ENCODE measurements around the gene MBP.
"Not testable (repeated sequence)": the region's sequence is repeated elsewhere in the genome, so short reads cannot be mapped to it uniquely, and the experiment has no call there.

Gene MBP

GRCh38 chr18:77020561-77020960 is 112.0 kb downstream of the MBP start:
- POLR2A ChIA-PET = no interaction called here
- 93% methylated on average over 9 of the region's 11 CpGs for WGBS (ENCODE audit: insufficient coverage)

GRCh38 chr18:77019641-77020040 is 112.9 kb downstream of the MBP start:
- H3K9me3 ChIP-seq (ENCODE audit: control extremely low read depth in 1 of 5, control insufficient read depth in 4 of 5, insufficient read depth in 2 of 5, low read depth in 1 of 5, low read length in 4 of 5) = no peaks in the 10 kb centered on the region
- ChIA-PET CTCF (no interaction called here), POLR2A (no interaction called here)
- peaks cover 0 to 4% (median 0%) of the 10 kb centered on the region in 4 experiments for H3K4me1 ChIP-seq (ENCODE audit: control extremely low read depth in 1 of 4, control insufficient read depth in 4 of 4, insufficient read depth in 4 of 4, low read length in 3 of 4)
- peaks cover 13 to 68% (median 42%) of the 10 kb centered on the region in 4 experiments for H3K36me3 ChIP-seq (ENCODE audit: control insufficient read depth in 4 of 4, insufficient read depth in 4 of 4, low read length in 3 of 4)
- no peaks in the 10 kb centered on the region for H3K27me3 ChIP-seq (replicated peaks in 2 of 5; ENCODE audit: control insufficient read depth in 4 of 5, insufficient read depth in 5 of 5, low read length in 4 of 5)
- H3K4me3 ChIP-seq (ENCODE audit: control insufficient read depth in 1 of 7, extremely low read depth in 1 of 7, insufficient read depth in 4 of 7, low read depth in 2 of 7, low read length in 6 of 7) = no peak overlapping the region
- WGBS (ENCODE audit: insufficient coverage) = 100% methylated on average over 5 of the region's 9 CpGs
- H3K27ac ChIP-seq (ENCODE audit: insufficient read depth in 1 of 2, low read depth in 1 of 2, low read length in 2 of 2, poor library complexity in 1 of 2, severe bottlenecking in 2 of 2) = no peak overlapping the region
- DNase-seq = no peak

More at GRCh38 chr18:77020561-77020960, 112.0 kb downstream of the MBP start:
- Histone ChIP-seq H3K9me3 (ENCODE audit: control extremely low read depth in 1 of 5, control insufficient read depth in 4 of 5, insufficient read depth in 2 of 5, low read depth in 1 of 5, low read length in 4 of 5) (no peaks in the 10 kb centered on the region), H3K27ac (ENCODE audit: insufficient read depth in 1 of 2, low read depth in 1 of 2, low read length in 2 of 2, poor library complexity in 1 of 2, severe bottlenecking in 2 of 2) (no peak overlapping the region), H3K36me3 (ENCODE audit: control insufficient read depth in 4 of 4, insufficient read depth in 4 of 4, low read length in 3 of 4) (peaks cover 9 to 70% (median 39%) of the 10 kb centered on the region in 4 experiments), H3K27me3 (replicated peaks in 2 of 5; ENCODE audit: control insufficient read depth in 4 of 5, insufficient read depth in 5 of 5, low read length in 4 of 5) (no peaks in the 10 kb centered on the region), H3K4me1 (ENCODE audit: control extremely low read depth in 1 of 4, control insufficient read depth in 4 of 4, insufficient read depth in 4 of 4, low read length in 3 of 4) (peaks cover 0 to 4% (median 0%) of the 10 kb centered on the region in 4 experiments), H3K4me3 (ENCODE audit: control insufficient read depth in 1 of 7, extremely low read depth in 1 of 7, insufficient read depth in 4 of 7, low read depth in 2 of 7, low read length in 6 of 7) (no peak overlapping the region)
- CTCF ChIA-PET = interaction anchor here (1.3 kb wide), 1 partner anchor 16 kb away, joined by 3 read pairs; no protein-coding TSS in a partner anchor
- DNase-seq = no peak

GRCh38 chr18:77018650-77019049 is 113.9 kb downstream of the MBP start:
- H3K4me1 ChIP-seq (ENCODE audit: control extremely low read depth in 1 of 4, control insufficient read depth in 4 of 4, insufficient read depth in 4 of 4, low read length in 3 of 4); H3K27ac ChIP-seq (ENCODE audit: insufficient read depth in 1 of 2, low read depth in 1 of 2, low read length in 2 of 2, poor library complexity in 1 of 2, severe bottlenecking in 2 of 2); H3K4me3 ChIP-seq (ENCODE audit: control insufficient read depth in 1 of 7, extremely low read depth in 1 of 7, insufficient read depth in 4 of 7, low read depth in 2 of 7, low read length in 6 of 7); POLR2A ChIA-PET; DNase-seq; CTCF ChIA-PET; H3K27me3 ChIP-seq (replicated peaks in 2 of 5; ENCODE audit: control insufficient read depth in 4 of 5, insufficient read depth in 5 of 5, low read length in 4 of 5); H3K9me3 ChIP-seq (ENCODE audit: control extremely low read depth in 1 of 5, control insufficient read depth in 4 of 5, insufficient read depth in 2 of 5, low read depth in 1 of 5, low read length in 4 of 5): not testable (repeated sequence)
- H3K36me3 ChIP-seq (ENCODE audit: control insufficient read depth in 4 of 4, insufficient read depth in 4 of 4, low read length in 3 of 4) = peaks cover 15 to 73% (median 44%) of the 10 kb centered on the region in 4 experiments

- Histone ChIP-seq H3K4me3 (ENCODE audit: control insufficient read depth in 1 of 7, extremely low read depth in 1 of 7, insufficient read depth in 4 of 7, low read depth in 2 of 7, low read length in 6 of 7) (no peak overlapping the region), H3K27me3 (replicated peaks in 2 of 5; ENCODE audit: control insufficient read depth in 4 of 5, insufficient read depth in 5 of 5, low read length in 4 of 5) (no peaks in the 10 kb centered on the region), H3K36me3 (ENCODE audit: control insufficient read depth in 4 of 4, insufficient read depth in 4 of 4, low read length in 3 of 4) (peaks cover 18 to 74% (median 47%) of the 10 kb centered on the region in 4 experiments), H3K27ac (ENCODE audit: insufficient read depth in 1 of 2, low read depth in 1 of 2, low read length in 2 of 2, poor library complexity in 1 of 2, severe bottlenecking in 2 of 2) (no peak overlapping the region), H3K4me1 (ENCODE audit: control extremely low read depth in 1 of 4, control insufficient read depth in 4 of 4, insufficient read depth in 4 of 4, low read length in 3 of 4) (no peaks in the 10 kb centered on the region), H3K9me3 (ENCODE audit: control extremely low read depth in 1 of 5, control insufficient read depth in 4 of 5, insufficient read depth in 2 of 5, low read depth in 1 of 5, low read length in 4 of 5) (no peaks in the 10 kb centered on the region)
- WGBS (ENCODE audit: insufficient coverage) = 100% methylated on average over 3 of the region's 6 CpGs
- POLR2A ChIA-PET = no interaction called here
- CTCF ChIA-PET = interaction anchor here (2.8 kb wide), 1 partner anchor 18 kb away, joined by 12 read pairs; no protein-coding TSS in a partner anchor
- DNase-seq = no peak
These were observed 115.2 kb downstream of the MBP start for GRCh38 chr18:77017355-77017754.

- Histone ChIP-seq H3K27me3 (replicated peaks in 2 of 5; ENCODE audit: control insufficient read depth in 4 of 5, insufficient read depth in 5 of 5, low read length in 4 of 5) (no peaks in the 10 kb centered on the region), H3K27ac (ENCODE audit: insufficient read depth in 1 of 2, low read depth in 1 of 2, low read length in 2 of 2, poor library complexity in 1 of 2, severe bottlenecking in 2 of 2) (no peak overlapping the region), H3K4me3 (ENCODE audit: control insufficient read depth in 1 of 7, extremely low read depth in 1 of 7, insufficient read depth in 4 of 7, low read depth in 2 of 7, low read length in 6 of 7) (no peak overlapping the region), H3K36me3 (ENCODE audit: control insufficient read depth in 4 of 4, insufficient read depth in 4 of 4, low read length in 3 of 4) (peaks cover 17 to 73% (median 47%) of the 10 kb centered on the region in 4 experiments), H3K9me3 (ENCODE audit: control extremely low read depth in 1 of 5, control insufficient read depth in 4 of 5, insufficient read depth in 2 of 5, low read depth in 1 of 5, low read length in 4 of 5) (no peaks in the 10 kb centered on the region), H3K4me1 (ENCODE audit: control extremely low read depth in 1 of 4, control insufficient read depth in 4 of 4, insufficient read depth in 4 of 4, low read length in 3 of 4) (no peaks in the 10 kb centered on the region)
- no peak for DNase-seq
- POLR2A ChIA-PET = no interaction called here
- WGBS (ENCODE audit: insufficient coverage) = 97% methylated on average over 15 of the region's 16 CpGs
- CTCF ChIA-PET = interaction anchor here (2.8 kb wide), 1 partner anchor 17 kb away, joined by 12 read pairs; no protein-coding TSS in a partner anchor
These were observed 115.6 kb downstream of the MBP start for GRCh38 chr18:77016936-77017335.

GRCh38 chr18:77015771-77016710 is 116.5 kb downstream of the MBP start:
- DNase-seq = no peak
- Histone ChIP-seq H3K27ac (ENCODE audit: insufficient read depth in 1 of 2, low read depth in 1 of 2, low read length in 2 of 2, poor library complexity in 1 of 2, severe bottlenecking in 2 of 2) (no peak overlapping the region), H3K9me3 (ENCODE audit: control extremely low read depth in 1 of 5, control insufficient read depth in 4 of 5, insufficient read depth in 2 of 5, low read depth in 1 of 5, low read length in 4 of 5) (no peaks in the 10 kb centered on the region), H3K4me1 (ENCODE audit: control extremely low read depth in 1 of 4, control insufficient read depth in 4 of 4, insufficient read depth in 4 of 4, low read length in 3 of 4) (no peaks in the 10 kb centered on the region), H3K36me3 (ENCODE audit: control insufficient read depth in 4 of 4, insufficient read depth in 4 of 4, low read length in 3 of 4) (peaks cover 19 to 78% (median 46%) of the 10 kb centered on the region in 4 experiments), H3K27me3 (replicated peaks in 2 of 5; ENCODE audit: control insufficient read depth in 4 of 5, insufficient read depth in 5 of 5, low read length in 4 of 5) (no peaks in the 10 kb centered on the region), H3K4me3 (ENCODE audit: control insufficient read depth in 1 of 7, extremely low read depth in 1 of 7, insufficient read depth in 4 of 7, low read depth in 2 of 7, low read length in 6 of 7) (no peak overlapping the region)
- 98% methylated on average over 11 of the region's 16 CpGs for WGBS (ENCODE audit: insufficient coverage)
- CTCF ChIA-PET = interaction anchor here (2.8 kb wide), 1 partner anchor 16 kb away, joined by 12 read pairs; no protein-coding TSS in a partner anchor
- POLR2A ChIA-PET = no interaction called here

- WGBS (ENCODE audit: insufficient coverage) = 82% methylated on average over 3 of the region's 4 CpGs
- Histone ChIP-seq H3K27me3 (replicated peaks in 2 of 5; ENCODE audit: control insufficient read depth in 4 of 5, insufficient read depth in 5 of 5, low read length in 4 of 5) (no peaks in the 10 kb centered on the region), H3K27ac (ENCODE audit: insufficient read depth in 1 of 2, low read depth in 1 of 2, low read length in 2 of 2, poor library complexity in 1 of 2, severe bottlenecking in 2 of 2) (no peak overlapping the region), H3K4me3 (ENCODE audit: control insufficient read depth in 1 of 7, extremely low read depth in 1 of 7, insufficient read depth in 4 of 7, low read depth in 2 of 7, low read length in 6 of 7) (no peak overlapping the region), H3K36me3 (ENCODE audit: control insufficient read depth in 4 of 4, insufficient read depth in 4 of 4, low read length in 3 of 4) (peaks cover 22 to 79% (median 46%) of the 10 kb centered on the region in 4 experiments), H3K4me1 (ENCODE audit: control extremely low read depth in 1 of 4, control insufficient read depth in 4 of 4, insufficient read depth in 4 of 4, low read length in 3 of 4) (no peaks in the 10 kb centered on the region), H3K9me3 (ENCODE audit: control extremely low read depth in 1 of 5, control insufficient read depth in 4 of 5, insufficient read depth in 2 of 5, low read depth in 1 of 5, low read length in 4 of 5) (no peaks in the 10 kb centered on the region)
- peak in 2 of 3 donors; percentile 13 to 14 for DNase-seq
- CTCF ChIA-PET = interaction anchor here (2.8 to 2.9 kb wide), 2 partner anchors 16 to 35 kb away, joined by 8 to 12 read pairs; no protein-coding TSS in a partner anchor
- POLR2A ChIA-PET = no interaction called here
These were observed 117.4 kb downstream of the MBP start for GRCh38 chr18:77015169-77015568.
